HG03571 (cell line): ENCODE measurements around the gene LRRC4C.
"Not testable (repeated sequence)": the region's sequence is repeated elsewhere in the genome, so short reads cannot be mapped to it uniquely, and the experiment has no call there.

Experiments used
- ATAC-seq: cut with Tn5 transposase; IDR thresholded peaks from one replicate; pipeline ENCODE4 v1.9.1; 2021; ENCODE audit not compliant: unreplicated experiment

Gene LRRC4C

DNA sequence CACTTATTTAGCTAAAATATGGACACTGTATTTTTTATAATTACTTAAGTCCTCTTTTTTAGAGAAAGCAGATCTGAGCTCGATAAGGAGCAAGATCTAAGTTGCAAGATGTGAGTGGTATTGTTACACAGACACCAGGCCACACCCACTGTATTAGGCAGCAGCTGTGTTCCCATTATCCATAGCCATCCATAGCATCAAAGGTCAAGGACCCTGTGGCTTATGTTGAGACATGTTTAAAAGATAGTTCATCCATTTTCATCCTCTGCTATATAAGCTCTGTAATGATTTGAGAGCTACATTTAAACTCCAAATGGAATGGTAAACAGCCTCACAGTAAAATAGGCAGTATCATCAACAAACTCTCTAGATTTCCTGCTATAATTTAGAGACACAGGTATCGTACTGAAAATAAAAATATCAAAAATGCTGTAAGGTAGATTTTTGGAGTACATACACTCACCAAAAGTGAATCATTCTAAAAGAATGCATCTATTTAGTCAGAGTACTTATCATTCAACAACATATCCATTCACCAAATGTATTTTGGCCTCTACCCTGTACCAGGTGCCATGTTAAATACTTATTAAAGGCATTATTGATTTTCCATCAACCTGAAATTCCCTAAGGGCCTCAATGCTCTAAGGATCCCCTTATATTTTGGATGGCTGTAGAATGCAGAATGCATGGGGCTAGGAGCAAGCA, 574.0 kb downstream of the LRRC4C start:
- no peak for ATAC-seq

DNA sequence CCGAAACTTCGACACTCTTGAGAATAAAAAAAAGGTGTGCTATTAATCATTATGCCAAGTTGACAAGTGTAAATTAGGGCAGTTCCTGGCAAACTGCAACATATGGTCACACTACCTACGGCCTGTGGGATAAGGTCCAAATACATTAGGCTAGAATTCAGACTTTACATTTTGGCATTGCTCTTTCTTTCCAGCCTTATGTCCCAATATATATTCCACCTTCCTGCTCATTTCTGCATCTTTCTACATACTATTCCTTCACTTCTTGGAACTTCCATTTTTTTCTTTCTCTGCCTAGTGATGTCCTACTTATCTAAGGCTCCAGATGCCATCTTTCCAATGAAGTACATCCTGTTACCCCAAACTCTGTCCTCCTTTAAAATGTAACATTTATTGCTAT, 577.2 kb downstream of the LRRC4C start:
- no peak for ATAC-seq

DNA sequence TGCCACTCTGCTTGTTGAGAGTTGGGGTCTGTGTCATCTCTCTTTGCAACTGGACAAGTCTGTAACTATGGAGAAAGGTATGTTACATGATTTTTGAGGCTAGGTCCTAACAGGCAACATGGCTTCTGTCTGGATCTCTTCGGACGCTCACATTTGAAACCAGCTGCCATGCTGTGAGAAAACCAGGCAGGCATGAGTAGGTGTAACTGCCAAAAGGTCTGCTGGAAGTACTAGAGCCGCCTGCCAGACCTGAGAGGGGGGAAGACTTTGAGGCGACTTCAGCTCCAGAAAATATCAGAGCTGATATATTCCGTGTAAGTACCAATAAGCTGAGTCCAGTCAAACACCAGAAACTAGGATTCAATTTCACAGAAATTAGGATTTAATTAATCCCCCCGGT, 579.5 kb downstream of the LRRC4C start:
- ATAC-seq = no peak

DNA sequence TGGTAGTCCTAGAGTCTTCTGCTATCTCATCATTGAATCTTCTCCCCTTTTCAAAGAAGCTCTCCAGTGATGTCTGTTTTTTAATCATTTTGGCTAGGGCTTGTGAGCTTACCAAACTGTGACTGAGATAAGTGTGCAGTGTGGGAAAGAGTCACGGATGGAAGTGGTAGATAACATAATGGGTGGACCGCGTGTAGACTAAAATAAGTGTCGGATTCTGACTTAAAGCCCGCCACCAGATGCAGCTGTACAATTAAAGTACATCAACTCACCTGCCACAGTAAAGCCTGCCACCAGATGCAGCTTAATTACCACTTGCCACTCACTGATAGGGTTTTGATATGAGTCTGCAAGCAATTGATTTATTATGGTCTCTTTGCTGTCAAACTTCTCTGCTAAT, 581.5 kb downstream of the LRRC4C start:
- ATAC-seq = no peak

DNA sequence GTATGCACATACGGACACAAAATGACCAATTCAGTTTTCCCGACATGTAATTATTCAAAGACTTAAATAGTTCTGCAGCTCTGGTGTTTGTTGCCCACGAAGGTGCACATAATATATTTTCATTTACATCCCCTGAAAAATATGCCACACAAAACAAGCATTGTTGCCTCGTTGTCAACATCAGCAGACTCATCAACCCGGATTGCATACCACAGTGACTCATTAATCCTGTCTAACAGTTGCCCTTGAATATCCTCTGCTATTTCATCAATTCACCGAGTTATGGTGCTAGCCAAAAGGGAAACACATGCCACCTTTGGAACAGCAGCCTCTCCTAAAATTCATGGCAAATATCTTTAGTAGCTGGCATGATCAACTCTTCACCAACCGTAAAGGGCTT, 582.2 kb downstream of the LRRC4C start:
- ATAC-seq = no peak

DNA sequence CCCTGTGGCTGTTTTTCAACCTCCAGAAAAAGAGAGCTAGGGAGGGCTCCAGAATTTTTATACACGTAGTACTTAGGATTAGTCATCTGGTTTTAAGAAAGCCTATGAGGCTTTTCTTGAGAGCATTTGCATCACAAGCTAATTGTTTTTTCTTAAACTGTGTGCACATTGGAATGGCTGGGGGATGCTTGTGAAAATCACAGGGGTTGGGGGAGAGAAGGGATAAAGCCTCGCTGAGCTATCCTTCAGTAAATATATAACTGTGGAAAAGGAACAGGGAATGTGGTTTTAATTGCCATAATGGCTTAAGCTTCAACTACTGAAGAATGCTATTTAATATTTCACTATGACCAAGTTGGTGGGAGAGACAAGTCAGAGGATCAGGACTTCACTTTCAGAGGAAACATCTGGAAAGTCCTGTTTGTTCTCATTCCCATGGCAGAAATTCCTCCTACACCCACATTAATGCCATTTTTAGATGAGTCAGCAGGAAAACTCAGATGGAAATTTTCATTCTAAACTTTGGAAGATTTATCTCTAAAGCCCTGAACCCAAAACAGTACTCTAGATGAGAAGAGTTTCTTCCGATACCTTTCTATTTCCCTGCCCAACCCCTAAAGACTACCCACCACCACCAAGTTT, 591.3 kb downstream of the LRRC4C start:
- no peak for ATAC-seq

DNA sequence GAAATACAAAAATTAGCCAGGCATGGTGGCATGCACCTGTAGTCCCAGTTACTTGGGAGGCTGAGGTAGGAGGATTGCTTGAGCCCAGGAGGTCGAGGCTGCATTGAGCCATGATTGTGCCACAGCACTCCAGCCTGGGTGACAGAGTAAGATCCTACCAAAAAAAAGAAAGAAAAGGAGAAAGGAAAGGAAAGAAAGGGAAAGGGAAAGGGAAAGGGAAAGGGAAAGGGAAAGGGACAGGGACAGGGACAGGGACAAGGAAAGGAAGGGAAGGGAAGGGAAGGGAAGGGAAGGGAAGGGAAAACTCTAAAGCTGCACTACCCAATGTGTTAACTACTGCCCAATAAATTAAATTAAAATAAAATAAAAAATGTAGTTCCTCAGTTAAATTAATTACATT, 601.7 kb downstream of the LRRC4C start:
- not testable (repeated sequence) for ATAC-seq

DNA sequence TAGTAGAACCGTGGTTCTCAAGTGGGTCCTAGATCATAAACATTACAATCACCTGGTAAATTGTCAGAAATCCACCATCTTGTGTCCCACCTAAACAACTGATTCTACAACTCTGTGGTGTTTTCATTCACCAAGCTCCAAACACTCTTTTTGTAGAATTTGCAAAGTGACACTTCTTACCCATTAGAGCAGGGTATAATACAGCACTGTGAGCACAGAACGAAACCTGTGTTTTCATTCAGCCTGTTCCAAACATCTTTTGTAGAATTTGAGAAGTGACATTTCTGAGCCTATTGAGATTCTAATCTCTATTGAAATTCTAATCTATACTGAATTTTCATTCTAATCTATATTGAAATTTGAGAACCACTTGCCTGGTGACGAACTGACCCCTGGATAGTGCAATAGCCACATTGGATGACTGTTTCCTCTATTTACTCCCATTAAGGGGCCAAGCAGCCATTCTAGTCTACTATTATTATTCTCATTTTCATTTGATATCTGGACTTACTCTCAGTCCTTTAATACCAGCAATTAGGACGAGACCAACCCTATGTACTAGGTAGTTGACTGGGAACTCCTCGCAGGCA, 616.6 kb downstream of the LRRC4C start:
- ATAC-seq = no peak

DNA sequence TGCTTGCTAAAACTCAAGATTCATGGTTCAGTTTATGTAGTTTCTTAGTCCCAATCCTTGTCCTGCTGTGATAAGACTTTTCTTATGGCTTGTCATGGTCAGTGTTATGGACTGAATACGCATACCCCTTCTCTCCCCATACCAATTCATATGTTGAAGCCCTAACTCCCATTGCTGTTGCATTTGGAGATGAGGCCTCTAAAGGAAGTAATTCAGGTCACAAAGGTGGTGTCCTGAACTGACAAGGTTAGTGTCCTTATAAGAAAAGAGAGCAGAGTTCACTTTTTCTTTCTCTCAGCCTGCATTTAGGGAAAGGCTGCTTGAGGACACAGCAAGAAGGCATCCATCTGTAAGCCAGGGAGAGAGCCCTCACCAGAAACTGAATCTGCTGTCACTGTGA, 618.2 kb downstream of the LRRC4C start:
- no peak for ATAC-seq

DNA sequence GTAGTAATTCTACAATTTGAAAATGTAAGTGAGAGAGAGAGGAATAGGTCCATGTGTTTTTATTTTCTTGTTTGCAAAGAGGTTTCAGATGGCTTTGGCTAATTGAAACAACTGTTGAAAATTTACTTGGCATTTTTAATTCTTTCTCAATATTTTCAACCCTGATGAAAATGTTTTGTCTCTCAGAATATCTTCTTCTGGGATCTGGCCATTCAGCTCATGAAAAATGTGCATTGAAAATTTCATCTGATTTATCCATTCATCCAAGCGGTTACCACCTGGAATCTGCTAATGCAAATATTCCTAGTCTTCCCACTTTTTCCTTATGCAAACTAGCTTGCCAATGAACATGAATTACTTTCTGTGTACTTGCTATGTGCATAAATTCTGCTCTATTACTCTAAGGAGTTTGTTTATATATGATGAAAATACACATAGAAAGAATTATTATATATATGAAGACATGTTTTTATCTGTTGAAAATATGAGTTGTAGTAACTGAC, 621.2 kb downstream of the LRRC4C start:
- ATAC-seq = no peak

DNA sequence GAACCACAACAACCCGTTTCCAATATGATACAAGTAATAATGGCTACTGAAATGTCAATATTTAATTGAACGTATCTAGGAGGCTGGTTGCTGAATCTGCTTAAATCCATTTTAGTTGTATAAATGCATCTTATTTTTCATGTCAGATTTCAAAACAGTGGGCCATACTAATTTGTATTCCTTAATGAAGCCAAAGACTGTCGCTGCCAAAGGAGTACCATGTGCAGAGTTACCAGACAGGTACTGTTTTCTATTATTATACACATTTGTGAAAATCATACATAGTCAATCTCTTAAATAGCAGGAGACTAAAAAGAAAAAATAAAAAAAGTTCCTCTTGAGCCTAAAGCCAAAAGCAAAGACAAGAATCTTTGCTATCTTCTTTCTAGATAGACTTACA, 632.3 kb downstream of the LRRC4C start:
- no peak for ATAC-seq

DNA sequence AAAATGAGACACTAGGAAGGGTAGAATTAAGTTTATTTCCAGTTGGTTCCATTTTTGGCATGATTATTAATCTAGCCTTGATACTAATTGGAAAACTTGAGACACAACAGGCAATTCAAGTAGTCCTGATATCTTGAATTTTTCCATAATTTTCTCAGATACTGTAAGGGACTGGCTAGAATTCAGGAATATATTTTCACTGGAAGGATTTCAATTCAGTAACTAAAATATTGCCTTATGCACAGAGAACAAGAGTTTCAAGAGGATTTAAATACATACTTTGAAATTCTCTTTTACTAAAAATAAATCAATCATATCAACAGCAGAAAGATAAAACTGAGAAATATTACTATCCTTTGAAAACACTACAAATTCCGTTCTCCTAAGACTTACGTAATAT, 632.9 kb downstream of the LRRC4C start:
- ATAC-seq = no peak

DNA sequence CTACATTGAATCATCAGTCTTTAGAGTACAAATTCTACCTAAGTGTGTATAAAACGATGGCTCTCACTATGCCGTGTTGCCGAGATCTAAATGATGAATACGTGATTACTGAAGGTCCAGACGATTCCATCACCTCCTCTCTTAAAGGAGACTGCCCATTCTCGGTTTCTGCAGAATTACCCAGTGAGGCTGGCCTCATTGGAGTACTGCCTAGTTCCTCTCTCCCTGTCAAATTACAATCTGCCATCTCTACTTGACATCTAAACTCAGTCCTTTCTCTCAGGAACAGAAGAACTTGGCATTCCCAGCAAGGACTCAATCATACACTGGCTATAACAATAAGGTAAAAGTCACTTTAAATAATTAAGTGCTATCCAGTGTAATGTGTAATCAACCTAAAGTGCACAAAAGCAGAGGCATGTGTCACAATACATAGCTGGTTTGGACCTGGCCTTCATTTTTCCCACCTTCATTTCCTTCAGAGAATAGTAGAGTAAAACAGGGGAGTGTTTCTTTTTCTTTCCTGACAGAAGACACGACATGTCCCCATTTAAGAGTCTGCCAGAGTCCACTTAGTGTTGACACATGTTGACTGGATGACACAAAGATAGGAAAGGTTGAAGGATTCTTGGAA, 634.1 kb downstream of the LRRC4C start:
- ATAC-seq = no peak

DNA sequence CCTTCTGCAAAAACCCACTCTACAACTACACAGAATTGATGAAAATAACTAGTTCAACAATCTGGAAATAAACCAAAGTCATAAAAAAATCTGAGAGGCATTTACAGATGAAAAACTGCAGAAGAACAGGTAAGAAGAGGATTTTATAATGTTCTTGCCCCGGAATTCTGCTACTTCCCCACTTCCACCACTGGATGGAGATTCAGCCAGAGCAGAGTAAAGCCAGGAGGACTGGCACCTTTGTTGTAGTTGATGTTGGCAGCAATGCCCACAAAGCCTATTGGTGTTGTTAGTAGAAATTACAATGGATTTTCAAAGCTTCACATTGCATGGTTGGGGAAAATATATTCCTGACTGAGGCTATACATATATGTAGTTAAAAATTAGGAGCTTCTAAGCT, 640.2 kb downstream of the LRRC4C start:
- ATAC-seq = no peak

DNA sequence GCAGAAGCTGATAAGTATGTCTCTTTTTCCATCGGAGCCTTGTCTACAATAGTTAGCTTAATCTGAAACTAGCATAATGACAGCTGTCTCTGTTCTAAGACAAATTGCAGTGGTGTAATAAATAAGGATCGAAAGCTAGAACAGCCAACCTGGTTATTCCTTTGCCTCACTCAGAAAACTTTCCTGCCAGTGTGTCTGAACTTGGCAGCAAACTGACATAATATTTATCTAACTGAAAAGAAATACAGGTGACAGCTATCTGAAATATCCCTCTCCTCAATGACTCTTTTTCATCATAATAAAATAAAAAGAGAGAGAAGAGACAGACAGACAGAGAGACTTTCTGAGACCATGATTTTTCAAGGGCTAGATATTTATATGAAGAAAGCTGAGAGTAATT, 642.5 kb downstream of the LRRC4C start:
- ATAC-seq = no peak

DNA sequence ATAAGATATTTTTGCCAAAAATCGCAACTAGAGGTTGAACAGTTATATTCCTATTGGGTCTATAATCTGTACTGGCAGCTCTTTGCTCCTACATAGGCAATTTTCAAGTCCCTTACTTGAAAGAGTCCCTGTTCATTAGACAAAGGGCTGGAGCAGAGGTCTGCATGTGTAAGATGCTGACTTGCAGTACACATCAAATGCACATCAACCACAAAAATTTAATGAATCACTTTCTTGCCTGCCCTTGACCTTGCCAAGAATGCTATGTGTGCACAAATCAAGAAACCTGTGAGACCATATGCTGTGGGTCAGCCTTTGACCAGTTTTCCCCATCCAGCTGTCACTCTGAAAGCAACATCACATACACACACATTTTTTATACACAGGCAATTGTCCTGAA, 661.5 kb downstream of the LRRC4C start:
- no peak for ATAC-seq

DNA sequence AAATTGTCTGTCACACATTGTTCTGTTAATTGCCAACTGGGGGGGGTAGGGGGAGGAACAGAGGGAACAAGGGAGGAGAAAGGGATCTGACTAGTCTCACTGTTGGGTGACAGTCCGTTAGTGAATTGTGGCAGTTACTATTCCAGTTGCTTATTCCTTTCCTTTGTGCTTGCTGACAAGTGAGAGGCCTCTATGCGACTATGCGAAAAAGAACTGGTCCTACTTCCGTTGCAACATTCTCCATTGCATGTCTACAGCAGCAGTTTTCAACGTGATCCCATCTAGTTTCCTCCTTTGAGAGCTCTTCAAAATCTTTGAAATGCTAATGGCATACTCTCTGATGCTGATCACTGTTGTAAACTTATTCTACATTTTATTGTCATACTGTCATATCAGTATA, 672.2 kb downstream of the LRRC4C start:
- no peak for ATAC-seq

DNA sequence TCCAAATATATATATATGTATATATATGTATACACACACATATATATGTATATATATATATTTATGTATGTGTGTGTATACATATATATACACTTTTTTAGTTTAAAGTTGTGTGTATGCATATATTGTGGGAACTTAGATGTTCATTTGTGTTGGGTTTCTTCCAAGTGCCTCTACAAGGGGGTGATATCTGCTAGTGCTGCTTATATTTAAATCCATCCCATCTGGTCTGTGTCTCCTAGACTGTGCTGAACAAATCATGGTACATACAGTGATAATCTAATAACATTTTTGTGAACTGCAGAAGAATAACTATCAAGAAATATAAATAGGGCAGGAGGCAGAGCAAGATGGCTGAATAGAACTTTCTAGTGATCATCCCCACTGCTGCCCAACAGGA, 696.4 kb downstream of the LRRC4C start:
- ATAC-seq = no peak

DNA sequence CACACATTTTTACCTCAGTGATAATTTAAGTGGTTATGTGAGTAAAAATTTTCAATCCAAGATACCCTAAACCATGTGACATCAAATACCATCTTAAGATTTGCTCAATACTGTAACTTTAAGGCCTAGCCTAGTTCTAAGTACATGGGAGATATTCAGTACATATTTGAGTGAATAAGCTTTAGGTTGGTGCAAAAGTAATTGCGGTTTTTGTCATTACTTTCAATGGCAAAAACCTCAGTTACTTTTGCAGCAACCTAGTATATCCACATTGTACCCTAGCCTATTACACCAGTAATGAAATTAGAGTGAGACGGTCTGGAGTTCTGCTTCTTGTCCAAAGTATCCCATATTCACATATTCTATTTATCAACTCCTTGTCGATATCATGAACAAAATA, 700.1 kb downstream of the LRRC4C start:
- no peak for ATAC-seq

DNA sequence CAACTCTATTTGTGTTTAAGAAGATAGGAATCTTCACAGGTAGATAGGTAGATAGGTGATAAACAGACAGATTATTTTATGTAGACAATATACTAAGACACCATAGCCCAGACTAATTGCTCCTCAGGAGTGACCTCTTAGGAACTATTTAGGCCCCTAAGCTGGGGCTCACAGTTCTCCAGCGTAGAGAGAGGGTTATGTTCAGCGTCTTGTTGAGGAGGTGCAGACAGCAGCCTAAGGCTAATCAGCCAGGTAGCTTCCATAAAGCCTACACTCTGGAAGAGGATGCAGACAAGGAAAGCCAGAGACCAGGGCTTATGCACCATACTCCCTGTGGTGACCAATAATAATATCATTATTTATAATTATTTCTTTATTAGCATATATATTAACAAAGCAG, 705.2 kb downstream of the LRRC4C start:
- ATAC-seq = no peak

DNA sequence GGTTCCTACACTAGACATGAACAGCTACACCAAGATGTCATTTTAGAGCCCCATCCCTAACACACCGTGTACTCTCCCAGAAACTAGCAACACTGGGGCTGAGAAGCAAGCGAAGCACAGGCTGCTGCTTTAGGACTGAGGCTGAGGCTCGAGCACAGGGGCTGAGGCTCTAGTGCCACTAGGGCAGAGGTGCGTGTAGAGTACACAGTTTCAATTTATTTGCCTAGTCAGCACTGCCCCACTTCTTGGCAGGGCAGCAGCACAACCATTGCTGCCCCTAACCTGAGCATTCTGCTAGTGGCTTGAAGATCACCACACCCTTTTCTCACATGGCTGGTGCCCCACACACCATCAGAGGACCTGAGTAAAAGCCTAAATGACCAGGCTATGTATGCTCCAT, 713.2 kb downstream of the LRRC4C start:
- no peak for ATAC-seq

DNA sequence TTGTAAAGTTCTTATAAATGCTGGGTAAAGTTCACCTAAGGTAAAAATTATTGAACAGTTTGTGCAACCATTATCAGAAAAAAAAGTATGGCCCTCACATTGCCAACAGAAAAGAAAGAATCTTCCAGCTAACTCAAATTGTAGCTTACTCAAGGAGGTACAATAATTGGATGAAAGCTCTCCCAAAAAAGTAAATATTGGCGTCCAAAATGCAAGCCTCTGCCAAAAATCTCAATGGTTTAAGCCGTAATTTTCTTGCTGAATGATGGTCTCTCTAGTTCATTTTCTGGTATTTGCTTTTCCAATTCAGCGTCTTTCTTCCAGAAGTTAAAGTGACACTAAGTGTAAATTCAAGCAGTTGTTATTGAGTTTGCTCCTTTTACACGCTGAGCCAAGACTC, 727.3 kb downstream of the LRRC4C start:
- no peak for ATAC-seq
